HepG2 (cell line): ENCODE measurements around the gene SEMA3B. TPM values are rescaled to one million over a fixed set of nuclear protein-coding genes. Genes with fewer than 3 reads are reported as not detected.

Experiments used
- ATAC-seq: fragments of 200-7000 bp; cut with Tn5 transposase; 3 replicates; pipeline ENCODE4 v1.9.1; 2020; ENCODE audit warnings: mild to moderate bottlenecking, moderate library complexity
- BruUV-seq: library from RNA; stranded (reverse); fragments of 400-500 nt; replicated peaks from 2 replicates; lab custom pipeline; 2021; lab: Mats Ljungman, UMichigan
- CTCF ChIA-PET: fragments of 300-600 bp; formaldehyde crosslinking; extraction: SDS; loops from one replicate; lab custom pipeline; 2021; ENCODE audit warnings: low total read pairs, inconsistent platforms, low intra/inter-chr PET ratio; lab: Yijun Ruan, JAX
- POLR2A ChIA-PET: fragments of 350-600 bp; sonication (Branson Sonifier 250); formaldehyde crosslinking; loops from one replicate; lab custom pipeline; 2020; ENCODE audit warnings: antibody characterized with exemption, inconsistent platforms; lab: Yijun Ruan, JAX
- DNase-seq: peaks from one replicate; pipeline ENCODE4 v3.0.0-alpha.2; 2015; ENCODE audit warnings: low spot score
- FAIRE-seq: peaks from 3 replicates; lab custom pipeline; 2011; peaks lifted over from hg19 to GRCh38; lab: Jason Lieb, UNC
- H2AFZ ChIP-seq: one replicate; pipeline ENCODE4 v1.6.1; 2011; ENCODE audit warnings: low read length, inconsistent platforms
- H3K27ac ChIP-seq: fragments of 300-600 bp; 3 replicates; pipeline ENCODE4 v1.8.0; 2011; ENCODE audit warnings: mixed run types, mild to moderate bottlenecking, mixed read lengths, low read length, inconsistent platforms; ENCODE audit not compliant: insufficient read depth; ENCODE audit errors: extremely low read length
- H3K27me3 ChIP-seq, 2 experiments: fragments of 200-600 bp in 1 of 2; 2 replicates in 1 of 2; 3 replicates in 1 of 2; pipeline versions ENCODE4 v1.6.0 to v1.8.0; 2011; ENCODE audit warnings: low read length in 2 of 2, mild to moderate bottlenecking in 2 of 2, moderate library complexity in 2 of 2, inconsistent platforms in 1 of 2; ENCODE audit not compliant: insufficient read depth in 2 of 2, control insufficient read depth in 1 of 2
- H3K36me3 ChIP-seq, 2 experiments: fragments of 200-600 bp in 1 of 2; replicated peaks in 1 of 2; 2 replicates in 1 of 2; 3 replicates in 1 of 2; pipeline versions ENCODE4 v1.5.1 to v1.8.0; 2011; ENCODE audit warnings: low read length in 2 of 2, inconsistent platforms in 1 of 2; ENCODE audit not compliant: insufficient read depth in 2 of 2, control insufficient read depth in 1 of 2
- H3K4me1 ChIP-seq: 2 replicates; pipeline ENCODE4 v1.5.1; 2012; ENCODE audit warnings: low read length, inconsistent platforms; ENCODE audit not compliant: insufficient read depth
- H3K4me2 ChIP-seq: 2 replicates; pipeline ENCODE4 v1.6.0; 2011; ENCODE audit warnings: low read depth, low read length, inconsistent platforms
- H3K4me3 ChIP-seq, 3 experiments: fragments of 200-600 bp in 1 of 3; sonication (generic), shearing (Covaris generic) in 1 of 3; replicated peaks in 1 of 3; 2 replicates each; pipeline ENCODE4 v1.5.1; 2011 to 2016; ENCODE audit warnings: low read length in 3 of 3, inconsistent platforms in 2 of 3, low read depth in 2 of 3, mild to moderate bottlenecking in 2 of 3, control low read depth in 1 of 3, mixed read lengths in 1 of 3; ENCODE audit not compliant: insufficient read depth in 1 of 3
- H3K79me2 ChIP-seq: one replicate; pipeline ENCODE4 v1.6.1; 2011; ENCODE audit warnings: low read length, inconsistent platforms; ENCODE audit not compliant: insufficient read depth
- H3K9ac ChIP-seq: 2 replicates; pipeline ENCODE4 v1.6.0; 2011; ENCODE audit warnings: mild to moderate bottlenecking, low read depth, low read length, inconsistent platforms; ENCODE audit not compliant: insufficient read depth
- H3K9me3 ChIP-seq: 2 replicates; pipeline ENCODE4 v1.5.1; 2012; ENCODE audit warnings: mild to moderate bottlenecking, low read length
- H4K20me1 ChIP-seq: 2 replicates; pipeline ENCODE4 v1.6.0; 2011; ENCODE audit warnings: inconsistent platforms, mild to moderate bottlenecking, low read length, moderate library complexity; ENCODE audit not compliant: insufficient read depth
- CREBL2 ChIP-seq: sonication (generic); formaldehyde crosslinking; IDR thresholded peaks from 2 replicates; pipeline ENCODE4 v1.8.1; 2023; ENCODE audit warnings: missing genetic modification reagents, mild to moderate bottlenecking, borderline replicate concordance
- CSRNP1 ChIP-seq: sonication (generic); formaldehyde crosslinking; IDR thresholded peaks from 2 replicates; pipeline ENCODE4 v1.8.1; 2023; ENCODE audit warnings: mild to moderate bottlenecking, missing genetic modification reagents
- ELF1 ChIP-seq: sonication (generic); formaldehyde crosslinking; IDR thresholded peaks from 2 replicates; pipeline ENCODE4 v1.4.0; 2020; ENCODE audit warnings: missing genetic modification reagents
- HOXA7 ChIP-seq: sonication (generic); formaldehyde crosslinking; IDR thresholded peaks from 2 replicates; pipeline ENCODE4 v1.8.1; 2022; ENCODE audit warnings: mild to moderate bottlenecking, missing genetic modification reagents, moderate library complexity
- IKZF1 ChIP-seq: fragments of 450-650 bp; IDR thresholded peaks from 2 replicates; pipeline ENCODE4 v1.7.1; 2016
- KMT2B ChIP-seq: IDR thresholded peaks from 2 replicates; pipeline ENCODE4 v1.6.1; 2016; ENCODE audit warnings: missing genetic modification reagents, missing compliant biosample characterization
- NFIC ChIP-seq: IDR thresholded peaks from 2 replicates; pipeline ENCODE4 v1.6.1; 2012; ENCODE audit warnings: mild to moderate bottlenecking, low read length, inconsistent platforms
- PHF8 ChIP-seq: sonication (generic); formaldehyde crosslinking; IDR thresholded peaks from 2 replicates; pipeline ENCODE4 v1.5.0; 2020; ENCODE audit warnings: missing genetic modification reagents
- SIN3B ChIP-seq: fragments of 150-350 bp; IDR thresholded peaks from 2 replicates; pipeline ENCODE4 v1.6.1; 2014; ENCODE audit warnings: low read length
- TEAD2 ChIP-seq: sonication (generic); formaldehyde crosslinking; IDR thresholded peaks from 2 replicates; pipeline ENCODE4 v1.9.0; 2021; ENCODE audit warnings: missing genetic modification reagents
- TRIM24 ChIP-seq: sonication (generic); formaldehyde crosslinking; IDR thresholded peaks from 2 replicates; pipeline ENCODE4 v1.8.0; 2022; ENCODE audit warnings: mild to moderate bottlenecking, missing genetic modification reagents
- ZNF251 ChIP-seq: sonication (generic); formaldehyde crosslinking; IDR thresholded peaks from 2 replicates; pipeline ENCODE4 v1.9.0; 2021; ENCODE audit warnings: mild to moderate bottlenecking, missing genetic modification reagents
- ZNF326 ChIP-seq: sonication (generic); formaldehyde crosslinking; IDR thresholded peaks from 2 replicates; pipeline ENCODE4 v1.4.0; 2020; ENCODE audit warnings: missing genetic modification reagents, borderline replicate concordance
- ZNF839 ChIP-seq: sonication (generic); formaldehyde crosslinking; IDR thresholded peaks from 2 replicates; pipeline ENCODE4 v1.4.0; 2020; ENCODE audit warnings: missing genetic modification reagents, mild to moderate bottlenecking, borderline replicate concordance
- WGBS: methylation state at CpG from one replicate; pipeline ENCODE4 v1.1.6; 2017; ENCODE audit warnings: low lambda C conversion rate; 5-methylcytosine and 5-hydroxymethylcytosine counted together
- in situ Hi-C: cut with HindIII; loops from 2 replicates; pipeline ENCODE4 v1.10.0; 2017; ENCODE audit warnings: low pct_unique_long_range_greater_than_20kb; ENCODE audit not compliant: extremely low pct_ligation_motif_present
- intact Hi-C: fragments of 100-400 bp; cut with micrococcal nuclease; formaldehyde crosslinking; loops from one replicate; pipeline ENCODE4 v1.10.0; 2022; ENCODE audit not compliant: unreplicated experiment
- polyA plus RNA-seq, 8 experiments: library from polyadenylated mRNA; depleted of rRNA in 3 of 8; stranded (reverse) in 7 of 8; unstranded in 1 of 8; fragments of >200 nt; fragmentation: Illumina TruSeq in 4 of 8; extraction: Trizol in 4 of 8; gene quantifications; 2 replicates each; pipeline versions ENCODE4 v1.2.1 to v1.2.3, GENCODE V29; 2011 to 2016; ENCODE audit warnings: low read depth in 4 of 8, missing spikeins in 1 of 8, mixed read lengths in 1 of 8; ENCODE audit not compliant: insufficient read depth in 1 of 8
- total RNA-seq, 5 experiments: library from RNA; depleted of rRNA; stranded (reverse); fragments of >200 nt; fragmentation: Illumina TruSeq; extraction: Trizol; gene quantifications; 2 replicates each; pipeline ENCODE4 v1.2.3, GENCODE V29; 2016; ENCODE audit warnings: low read depth in 1 of 5
- TF ChIP-seq, protein P1 (sequence below): IDR thresholded peaks from 2 replicates; pipeline ENCODE4 v1.6.1; 2016; ENCODE audit warnings: missing compliant biosample characterization, missing genetic modification reagents, borderline replicate concordance
- TF ChIP-seq, protein P2 (sequence below): sonication (generic); formaldehyde crosslinking; IDR thresholded peaks from 2 replicates; pipeline ENCODE4 v1.5.1; 2020; ENCODE audit warnings: missing genetic modification reagents, mild to moderate bottlenecking, borderline replicate concordance

Gene SEMA3B
- total and polyA plus RNA-seq, 2 of the 13 experiments (the other 11 are each of a cell fraction or from before 2014, with no cell fraction given) = 93.2 to 158 TPM

DNA sequence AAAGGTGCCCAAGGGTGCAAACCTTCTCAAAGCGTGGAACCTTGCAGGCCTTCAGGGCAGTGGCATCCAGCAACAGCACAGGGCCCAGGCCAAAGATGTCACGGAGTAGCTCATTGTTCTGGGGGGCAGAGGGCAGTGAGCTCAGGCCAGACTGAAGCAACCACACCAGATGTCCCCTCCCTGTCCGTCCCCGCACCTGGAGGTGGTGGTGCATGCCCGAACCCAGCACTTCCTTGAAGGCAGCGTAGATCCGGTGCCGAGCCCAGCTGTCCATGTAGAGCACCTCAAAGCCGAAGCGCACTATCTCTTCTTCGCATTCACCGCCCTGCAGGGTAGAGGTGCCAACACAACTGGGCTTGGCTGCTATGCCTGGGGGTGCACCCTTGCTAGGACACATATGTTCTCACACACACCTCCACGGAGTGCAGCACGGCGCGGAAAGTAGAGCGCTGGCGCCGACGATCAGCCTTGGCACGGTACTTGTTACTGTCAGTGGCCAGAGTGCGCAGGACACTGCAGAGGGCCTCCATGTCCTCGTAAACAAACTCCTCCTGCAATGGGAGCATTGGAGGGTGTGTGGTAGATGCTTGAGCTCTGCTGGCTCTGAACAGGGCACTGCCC is 19.6 kb downstream of the SEMA3B start:
- intact Hi-C loops = no loop called here

More for the DNA sequence above, 19.6 kb downstream of the SEMA3B start:
- in situ Hi-C loops = no loop called here
- ChIA-PET POLR2A (interaction anchor here (1.1 kb wide), 1 partner anchor 9 kb away, joined by 3 read pairs; no protein-coding TSS in a partner anchor), CTCF (no interaction called here)
- DNase-seq (no peak), FAIRE-seq (no peak), ATAC-seq (no peak)
- H3K4me3 ChIP-seq = no peak overlapping the region
- H3K4me2 ChIP-seq = no peak overlapping the region
- H2AFZ ChIP-seq = no peak overlapping the region
- H3K4me1 ChIP-seq = peaks cover 23% of the 10 kb centered on the region
- H3K27ac ChIP-seq = no peak overlapping the region
- peaks cover 22 to 40% of the 10 kb centered on the region in 2 experiments for H3K36me3 ChIP-seq
- TF ChIP-seq ZNF251 (CRISPR knock-in tag) (no peak), SIN3B (no peak), TRIM24 (CRISPR knock-in tag) (no peak), PHF8 (CRISPR knock-in tag) (no peak), NFIC (no peak), TEAD2 (CRISPR knock-in tag) (no peak), ELF1 (CRISPR knock-in tag) (no peak), HOXA7 (CRISPR knock-in tag) (no peak), CREBL2 (no peak), ZNF839 (no peak), ZNF326 (no peak), CSRNP1 (no peak), KMT2B (CRISPR knock-in tag) (no peak), IKZF1 (no peak)
- TF ChIP-seq, protein P1, sequence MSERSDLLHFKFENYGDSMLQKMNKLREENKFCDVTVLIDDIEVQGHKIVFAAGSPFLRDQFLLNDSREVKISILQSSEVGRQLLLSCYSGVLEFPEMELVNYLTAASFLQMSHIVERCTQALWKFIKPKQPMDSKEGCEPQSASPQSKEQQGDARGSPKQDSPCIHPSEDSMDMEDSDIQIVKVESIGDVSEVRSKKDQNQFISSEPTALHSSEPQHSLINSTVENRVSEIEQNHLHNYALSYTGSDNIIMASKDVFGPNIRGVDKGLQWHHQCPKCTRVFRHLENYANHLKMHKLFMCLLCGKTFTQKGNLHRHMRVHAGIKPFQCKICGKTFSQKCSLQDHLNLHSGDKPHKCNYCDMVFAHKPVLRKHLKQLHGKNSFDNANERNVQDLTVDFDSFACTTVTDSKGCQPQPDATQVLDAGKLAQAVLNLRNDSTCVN (CRISPR knock-in tag) = no peak
- TF ChIP-seq, protein P2, sequence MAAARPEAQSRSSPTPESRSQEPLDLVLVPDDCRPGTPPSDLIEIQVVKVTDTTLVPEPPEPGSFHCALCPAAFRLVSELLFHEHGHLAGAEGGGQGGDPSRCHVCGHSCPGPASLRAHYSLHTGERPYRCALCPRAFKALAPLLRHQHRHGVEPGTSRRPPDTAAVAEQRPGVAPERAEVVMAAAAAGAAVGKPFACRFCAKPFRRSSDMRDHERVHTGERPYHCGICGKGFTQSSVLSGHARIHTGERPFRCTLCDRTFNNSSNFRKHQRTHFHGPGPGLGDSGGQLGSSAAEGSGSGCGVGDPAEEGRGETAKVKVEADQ (CRISPR knock-in tag) = no peak
- no peaks in the 10 kb centered on the region for H3K27me3 ChIP-seq
- peaks cover 15% of the 10 kb centered on the region for H3K79me2 ChIP-seq
- no TSS peak for BruUV-seq
- no peaks in the 10 kb centered on the region for H3K9me3 ChIP-seq
- 98% methylated on average over 17 of the region's 23 CpGs for WGBS
- H4K20me1 ChIP-seq = no peaks in the 10 kb centered on the region
- H3K9ac ChIP-seq = no peak overlapping the region
